Osteoblast (primary cell): ENCODE measurements around the gene PIGR. TPM values are rescaled to one million over a fixed set of nuclear protein-coding genes. Genes with fewer than 3 reads are reported as not detected.

ENCODE experiments used
- DNase-seq: peaks from one replicate; pipeline ENCODE4 v3.0.0; 2011; ENCODE audit warnings: low spot score, mixed read lengths; ENCODE audit not compliant: insufficient read length; ENCODE audit errors: missing footprints
- H2AFZ ChIP-seq: 2 replicates; pipeline ENCODE4 v1.6.0; 2011; ENCODE audit warnings: mild to moderate bottlenecking, low read length
- H3K27ac ChIP-seq: 2 replicates; pipeline ENCODE4 v1.5.1; 2011; ENCODE audit warnings: mild to moderate bottlenecking, low read depth, low read length, moderate library complexity
- H3K27me3 ChIP-seq: 2 replicates; pipeline ENCODE4 v1.6.0; 2012; ENCODE audit warnings: mild to moderate bottlenecking, control low read depth, inconsistent platforms, low read length, moderate library complexity; ENCODE audit not compliant: insufficient read depth
- H3K36me3 ChIP-seq: 2 replicates; pipeline ENCODE4 v1.5.1; 2011; ENCODE audit warnings: mild to moderate bottlenecking, low read length, control low read depth, moderate library complexity; ENCODE audit not compliant: insufficient read depth
- H3K4me1 ChIP-seq: 2 replicates; pipeline ENCODE4 v1.5.1; 2011; ENCODE audit warnings: mild to moderate bottlenecking, low read length, control low read depth, moderate library complexity; ENCODE audit not compliant: insufficient read depth
- H3K4me2 ChIP-seq: 2 replicates; pipeline ENCODE4 v1.6.0; 2011; ENCODE audit warnings: mild to moderate bottlenecking, low read length; ENCODE audit not compliant: insufficient read depth
- H3K4me3 ChIP-seq: fragments of 200-600 bp; sonication (generic); 3 replicates; pipeline ENCODE4 v1.5.1; 2012; ENCODE audit warnings: mild to moderate bottlenecking, low read length, inconsistent platforms; ENCODE audit not compliant: insufficient read depth
- H3K79me2 ChIP-seq: 2 replicates; pipeline ENCODE4 v1.6.0; 2012; ENCODE audit warnings: mild to moderate bottlenecking, low read length, control low read depth, inconsistent platforms; ENCODE audit not compliant: insufficient read depth
- H3K9me3 ChIP-seq: 2 replicates; pipeline ENCODE4 v1.5.1; 2011; ENCODE audit warnings: low read depth, low read length, control low read depth
- H4K20me1 ChIP-seq: 2 replicates; pipeline ENCODE4 v1.6.0; 2012; ENCODE audit warnings: mild to moderate bottlenecking, low read length, control low read depth; ENCODE audit not compliant: insufficient read depth
- CTCF ChIP-seq: IDR thresholded peaks from 2 replicates; pipeline ENCODE4 v1.5.1; 2011; ENCODE audit warnings: mild to moderate bottlenecking, low read depth, low read length, moderate library complexity; ENCODE audit errors: extremely low read depth
- total RNA-seq: library from RNA; depleted of rRNA; stranded (reverse); fragments of >200 nt; gene quantifications from 2 replicates; pipeline ENCODE4 v1.2.3, GENCODE V29; 2012

The PIGR gene
- total RNA-seq, 1 donor, result not detected

- H3K4me1 ChIP-seq, result peaks cover 38% of the 10 kb centered on the region
- H2AFZ ChIP-seq, result no peak overlapping the region
- peak overlapping the region; percentile 10 for H3K4me3 ChIP-seq
- H4K20me1 ChIP-seq, result no peaks in the 10 kb centered on the region
- TF ChIP-seq CTCF, result no peak
- no peaks in the 10 kb centered on the region for H3K36me3 ChIP-seq
- H3K27me3 ChIP-seq, result no peaks in the 10 kb centered on the region
- DNase-seq, result no peak
- H3K4me2 ChIP-seq, result peak overlapping the region; percentile 74
- no peaks in the 10 kb centered on the region for H3K9me3 ChIP-seq
- H3K79me2 ChIP-seq, result no peaks in the 10 kb centered on the region
- peak overlapping the region; percentile 90 for H3K27ac ChIP-seq
Measured at GRCh38 chr1:206890125-206891060, 55.9 kb downstream of the PIGR start.

- Histone ChIP-seq H4K20me1 (no peaks in the 10 kb centered on the region), H3K9me3 (no peaks in the 10 kb centered on the region), H3K4me2 (no peak overlapping the region), H3K79me2 (no peaks in the 10 kb centered on the region), H3K27ac (no peak overlapping the region), H3K27me3 (no peaks in the 10 kb centered on the region), H3K4me1 (peaks cover 30% of the 10 kb centered on the region), H2AFZ (no peak overlapping the region), H3K4me3 (no peak overlapping the region), H3K36me3 (no peaks in the 10 kb centered on the region)
- TF ChIP-seq CTCF, result no peak
- DNase-seq, result no peak
Measured at GRCh38 chr1:206887701-206888100, 58.6 kb downstream of the PIGR start.

- no peak overlapping the region for H3K27ac ChIP-seq
- TF ChIP-seq CTCF, result no peak
- H4K20me1 ChIP-seq, result no peaks in the 10 kb centered on the region
- no peaks in the 10 kb centered on the region for H3K9me3 ChIP-seq
- H3K36me3 ChIP-seq, result no peaks in the 10 kb centered on the region
- H3K4me3 ChIP-seq, result no peak overlapping the region
- H3K79me2 ChIP-seq, result no peaks in the 10 kb centered on the region
- no peaks in the 10 kb centered on the region for H3K27me3 ChIP-seq
- no peak overlapping the region for H3K4me2 ChIP-seq
- DNase-seq, result no peak
- H3K4me1 ChIP-seq, result peaks cover 21% of the 10 kb centered on the region
- no peak overlapping the region for H2AFZ ChIP-seq
Measured at GRCh38 chr1:206886831-206887230, 59.4 kb downstream of the PIGR start.

GRCh38 chr1:206885341-206886060 is 60.8 kb downstream of the PIGR start:
- H2AFZ ChIP-seq, result no peak overlapping the region
- H3K4me2 ChIP-seq, result no peak overlapping the region
- H3K27ac ChIP-seq, result no peak overlapping the region
- H4K20me1 ChIP-seq, result no peaks in the 10 kb centered on the region
- TF ChIP-seq CTCF, result no peak
- DNase-seq, result no peak
- no peaks in the 10 kb centered on the region for H3K9me3 ChIP-seq
- H3K27me3 ChIP-seq, result no peaks in the 10 kb centered on the region
- H3K79me2 ChIP-seq, result no peaks in the 10 kb centered on the region
- H3K36me3 ChIP-seq, result no peaks in the 10 kb centered on the region
- peaks cover 9% of the 10 kb centered on the region for H3K4me1 ChIP-seq
- H3K4me3 ChIP-seq, result no peak overlapping the region
